Inflammatory macrophage treated with lipopolysaccharide for 4 hours (primary cell): ENCODE data around the gene DSCAML1.
A peak's percentile ranks its signal among the peaks of the same experiment; 100 is the strongest.

Experiments
- DNase-seq: peaks from one replicate; pipeline ENCODE4 v3.0.0-alpha.2; 2020

The DSCAML1 gene

DNA sequence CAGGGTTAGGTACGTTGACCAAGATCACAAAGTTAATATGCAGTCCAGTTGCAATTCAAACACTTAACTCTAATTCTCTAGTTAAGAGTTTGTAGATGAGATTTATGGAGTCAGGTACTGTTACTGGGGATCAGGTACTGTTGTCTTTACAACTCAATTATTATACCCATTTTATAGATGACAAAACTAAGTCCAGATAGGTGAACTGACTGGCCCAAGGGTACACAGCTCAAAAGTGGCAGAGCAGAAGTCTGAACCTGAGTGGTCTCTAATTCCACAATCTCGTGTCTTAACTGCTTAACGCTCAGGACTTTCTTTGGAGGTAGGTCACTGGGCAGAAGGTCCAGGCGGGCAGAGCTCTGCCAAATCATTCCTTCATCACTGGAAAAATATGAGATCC is 77.5 kb downstream of the DSCAML1 start:
- DNase-seq: no peak

DNA sequence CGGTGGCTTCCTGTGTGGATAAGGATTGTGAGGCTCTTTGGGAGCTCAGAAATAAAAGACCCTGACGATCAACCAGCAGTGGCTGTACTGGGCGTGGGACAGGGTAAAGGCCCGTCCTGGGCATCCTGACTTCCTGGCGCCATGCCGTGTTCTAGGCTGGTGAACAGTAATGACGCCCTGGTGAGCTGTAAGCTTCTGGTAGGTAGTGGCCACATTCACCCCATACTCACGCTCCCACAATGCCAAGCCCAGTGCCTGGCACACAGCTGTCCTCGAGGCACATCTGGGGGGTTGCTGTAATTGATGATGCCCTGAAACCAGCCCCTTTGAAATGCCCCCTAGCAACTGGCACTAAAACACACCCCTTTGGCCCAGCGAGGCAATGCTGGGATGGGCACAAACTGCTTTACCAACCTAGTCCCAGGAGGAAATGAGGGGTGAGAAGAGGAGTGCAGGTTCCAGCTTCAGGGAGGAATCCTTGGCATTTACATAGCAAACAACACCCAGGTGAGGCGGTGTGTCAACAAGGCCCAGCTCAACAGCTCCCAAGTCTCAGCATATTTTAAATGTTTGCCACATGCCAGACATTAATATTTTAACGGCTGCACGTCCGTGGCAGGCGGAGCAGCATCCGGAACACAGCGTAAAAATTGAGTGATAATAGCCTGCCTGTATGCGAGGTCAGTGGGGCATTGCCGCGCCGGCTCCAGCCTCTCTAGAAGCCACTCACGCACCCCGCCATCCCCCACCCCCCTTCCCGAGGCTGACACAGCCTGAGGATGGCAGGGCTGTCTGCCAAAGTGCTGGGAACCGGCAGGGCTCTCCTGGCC is 79.3 kb downstream of the DSCAML1 start:
- no peak for DNase-seq

DNA sequence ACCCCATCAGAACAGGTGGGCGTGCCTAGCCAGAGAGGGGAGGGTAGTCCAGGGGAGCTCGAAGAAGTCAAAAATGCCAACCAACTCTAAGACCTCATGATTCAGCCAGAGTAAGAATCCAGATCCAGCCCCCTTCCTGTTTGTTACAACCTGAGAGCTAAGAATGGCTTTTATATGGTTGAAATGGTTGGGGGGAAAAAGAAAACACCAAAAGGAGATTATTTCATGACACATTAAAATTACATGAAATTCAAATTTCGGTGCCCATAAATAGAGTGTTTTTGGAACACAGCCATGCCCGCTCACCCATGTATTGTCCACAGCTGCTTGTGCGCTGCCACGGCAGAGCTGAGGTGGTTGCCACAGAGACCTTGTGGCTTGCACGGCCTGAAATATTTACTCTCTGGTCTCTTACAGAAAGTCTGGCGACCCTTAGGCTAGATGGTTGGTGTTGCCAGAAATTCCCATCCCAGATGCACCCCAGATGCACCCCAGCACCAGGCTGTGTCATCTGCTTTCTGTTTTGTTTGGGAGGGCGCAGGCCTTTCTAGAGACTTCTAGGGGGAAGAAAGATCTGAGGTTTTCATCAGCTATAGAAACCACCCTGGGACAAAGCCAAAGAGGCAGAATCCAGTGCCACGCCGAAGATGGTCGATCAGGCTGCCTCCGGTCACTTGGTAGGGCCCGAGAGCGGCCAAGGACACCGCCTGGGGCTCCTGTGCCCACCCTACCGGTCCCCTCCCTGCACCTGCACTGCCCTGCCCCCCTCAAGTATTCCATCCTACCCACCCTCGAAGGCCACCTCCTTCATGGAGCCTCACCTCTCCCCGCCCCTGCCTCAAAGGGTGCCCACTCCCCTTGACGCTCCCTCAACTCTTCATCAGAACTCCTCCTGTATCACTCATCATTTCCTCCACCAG is 80.2 kb downstream of the DSCAML1 start:
- DNase-seq: no peak

DNA sequence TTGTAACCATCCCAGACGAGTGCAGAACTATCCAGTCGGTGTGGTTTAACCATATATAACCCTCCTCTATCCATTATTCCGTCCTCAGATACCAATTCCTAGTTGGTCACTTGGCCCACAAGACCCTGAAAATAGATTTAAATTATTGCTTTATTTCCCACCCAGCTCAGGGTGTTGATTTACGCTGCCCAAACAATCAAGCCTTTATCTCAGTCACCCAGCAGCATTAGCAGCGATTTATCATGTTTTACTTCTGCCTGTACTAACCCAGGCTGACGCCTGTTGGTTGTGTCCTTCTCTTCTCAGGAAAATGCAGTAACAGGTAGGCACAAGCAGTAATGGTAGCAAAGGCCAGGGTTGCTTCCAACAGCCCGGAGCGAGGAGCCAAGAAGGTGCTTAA is 81.2 kb downstream of the DSCAML1 start:
- no peak for DNase-seq

GRCh38 chr11:117713538-117713991 is 83.5 kb downstream of the DSCAML1 start:
- no peak for DNase-seq

DNA sequence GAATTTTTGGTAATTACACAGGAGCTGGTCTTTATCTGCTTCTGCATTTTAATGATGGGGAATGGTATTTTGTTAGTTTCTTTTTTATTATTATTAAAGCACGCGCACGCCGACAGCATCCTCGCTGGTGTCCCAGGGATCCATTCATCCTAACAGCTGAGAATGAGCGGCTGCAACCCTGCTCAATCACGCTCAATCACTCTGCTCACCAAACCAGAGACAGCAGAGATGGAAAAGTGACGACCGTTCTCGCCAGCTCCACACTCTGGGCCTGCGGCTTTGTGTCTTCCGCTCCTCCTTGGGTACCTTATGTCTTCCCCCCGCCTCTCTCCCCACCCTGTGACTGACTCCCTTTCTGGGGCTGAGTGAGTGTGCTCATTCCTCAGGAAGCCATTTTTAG is 84.5 kb downstream of the DSCAML1 start:
- DNase-seq: no peak

DNA sequence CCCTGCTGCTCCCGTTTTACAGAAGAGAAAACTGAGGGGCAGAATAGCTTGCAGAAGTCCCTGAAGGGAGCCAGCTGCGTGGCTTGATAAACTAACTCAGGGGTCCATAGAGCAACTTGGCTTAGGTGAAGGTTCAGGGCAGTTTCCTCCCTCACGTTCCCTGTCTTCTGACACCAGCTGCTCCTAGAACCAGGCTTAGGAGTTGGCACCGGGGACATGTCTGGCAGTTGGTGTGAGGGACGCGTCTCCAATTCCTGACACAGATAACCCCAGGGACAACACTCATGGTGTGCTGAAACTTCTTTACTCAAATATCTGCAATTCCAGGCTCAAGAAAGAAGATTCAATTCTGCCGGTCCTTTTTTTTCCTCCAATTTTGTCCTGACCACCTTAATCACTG is 85.7 kb downstream of the DSCAML1 start:
- no peak for DNase-seq

DNA sequence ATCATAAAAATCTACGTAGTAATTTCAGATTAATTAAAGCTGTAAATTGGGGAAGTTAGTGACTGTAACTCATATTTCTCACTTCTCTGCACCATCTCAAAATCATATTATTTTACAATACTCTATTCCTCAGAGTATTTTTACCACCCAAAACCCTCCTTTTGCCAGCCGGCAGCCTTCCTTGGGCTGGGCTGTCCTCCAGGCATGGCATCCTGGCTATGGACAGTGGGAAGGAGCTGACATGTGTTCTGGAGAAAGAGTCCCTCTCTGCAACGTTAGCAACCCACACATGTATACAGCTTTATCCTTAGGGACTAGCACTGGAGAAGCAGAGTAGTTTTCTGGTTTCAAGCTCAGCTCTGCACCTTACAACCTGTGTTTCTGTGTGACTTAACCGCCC is 86.8 kb downstream of the DSCAML1 start:
- DNase-seq: no peak

GRCh38 chr11:117706322-117706814 is 90.6 kb downstream of the DSCAML1 start:
- no peak for DNase-seq

DNA sequence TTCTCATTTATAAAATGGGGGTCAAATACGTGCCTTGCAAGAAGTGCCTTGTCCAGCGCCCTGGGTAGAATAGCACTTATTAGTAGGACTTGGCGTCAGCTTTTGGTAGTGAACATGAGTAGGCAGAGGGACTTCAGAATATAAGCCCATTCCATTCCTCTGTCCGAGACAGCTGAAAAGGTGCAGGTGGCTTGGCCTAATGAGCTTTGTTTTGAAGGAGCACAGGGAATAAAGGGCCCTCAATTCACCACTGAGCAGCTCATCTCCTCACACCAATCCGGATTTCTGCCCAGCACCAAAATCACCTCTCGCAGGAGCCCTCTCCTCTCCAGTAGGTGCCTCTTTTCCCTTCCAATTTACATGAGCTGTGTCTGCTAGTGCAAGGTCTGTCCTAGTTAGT is 91.2 kb downstream of the DSCAML1 start:
- DNase-seq: no peak

- no peak for DNase-seq
Measured at GRCh38 chr11:117704395-117705100, 92.5 kb downstream of the DSCAML1 start.

GRCh38 chr11:117702946-117703598 is 93.9 kb downstream of the DSCAML1 start:
- no peak for DNase-seq

DNA sequence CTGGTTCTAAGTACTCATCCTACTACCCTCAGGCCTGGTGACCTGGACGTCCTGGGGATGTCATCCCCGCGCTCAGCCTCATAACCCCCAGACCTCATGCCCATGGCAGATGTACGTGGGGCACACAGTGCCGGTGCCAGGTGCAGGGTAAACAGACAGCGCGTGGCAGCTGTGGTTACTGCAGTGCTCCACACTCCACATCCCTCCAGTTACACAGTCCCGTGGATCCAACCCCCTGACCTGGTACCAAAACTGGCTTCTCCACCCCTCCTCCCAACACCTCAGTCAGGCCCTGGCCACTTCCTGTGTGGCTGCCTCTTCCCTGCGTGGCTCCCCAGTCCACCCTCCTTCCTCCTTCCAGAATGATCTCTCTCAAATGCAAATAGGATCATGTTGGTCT is 95.2 kb downstream of the DSCAML1 start:
- DNase-seq: no peak

GRCh38 chr11:117700551-117700950 is 96.5 kb downstream of the DSCAML1 start:
- DNase-seq: no peak

DNA sequence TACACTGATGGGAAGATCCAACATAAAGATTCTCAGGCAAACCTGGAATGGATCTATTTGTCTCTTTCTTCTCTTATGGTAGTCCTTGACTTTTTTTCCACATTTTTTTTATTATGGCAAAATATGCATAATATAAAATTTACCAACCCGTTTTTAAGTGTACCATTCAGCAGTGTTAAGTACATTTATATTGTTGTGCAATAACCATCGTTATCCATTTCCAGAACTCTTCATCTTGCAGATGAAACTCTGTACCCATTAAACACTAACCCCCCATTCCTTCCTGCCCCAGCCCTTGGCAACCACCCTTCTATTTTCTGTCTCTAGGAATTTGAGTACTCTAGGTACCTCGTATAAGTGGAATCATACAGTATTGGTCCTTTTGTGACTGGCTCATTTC is 99.7 kb downstream of the DSCAML1 start:
- no peak for DNase-seq

DNA sequence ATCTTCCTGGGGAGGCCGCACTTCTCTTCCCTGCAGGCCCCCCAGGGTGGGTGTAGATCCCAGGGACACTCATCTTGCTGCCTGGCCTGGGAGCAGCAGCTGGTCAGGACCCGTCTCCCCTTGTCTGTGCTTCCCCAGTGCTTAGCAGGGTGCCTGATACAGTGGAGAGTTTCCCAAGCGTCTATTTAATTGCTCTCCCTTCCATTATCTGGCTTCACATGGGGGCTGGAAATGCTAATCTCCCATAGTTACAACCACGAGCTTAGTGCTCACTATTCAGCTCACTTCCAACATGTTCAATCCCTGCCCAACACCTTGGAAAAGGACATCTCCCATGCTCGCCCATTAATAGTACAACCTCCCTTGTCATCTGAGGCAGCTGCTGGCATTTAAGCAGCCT is 100.5 kb downstream of the DSCAML1 start:
- no peak for DNase-seq

DNA sequence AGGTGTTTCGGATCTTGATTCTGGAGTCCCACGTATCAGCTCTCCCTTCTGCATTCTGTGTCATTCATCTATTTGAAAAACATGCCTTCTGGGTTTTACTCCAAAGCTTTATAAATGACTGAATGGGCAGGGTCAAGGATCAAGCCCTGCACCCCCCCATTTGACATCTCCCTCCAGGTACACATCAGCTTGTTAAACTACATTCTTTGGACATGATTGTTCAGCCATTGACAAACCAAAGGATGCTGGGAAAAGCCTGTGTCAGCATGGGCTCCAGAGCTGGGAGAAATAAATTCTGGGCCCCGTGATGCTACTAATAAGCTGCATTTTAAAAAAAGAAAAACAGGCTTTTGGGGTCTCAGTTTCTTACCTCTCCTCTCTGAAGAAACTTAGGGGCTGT is 103.7 kb downstream of the DSCAML1 start:
- DNase-seq: no peak

- DNase-seq: no peak
Measured at GRCh38 chr11:117691516-117691915, 105.5 kb downstream of the DSCAML1 start.

DNA sequence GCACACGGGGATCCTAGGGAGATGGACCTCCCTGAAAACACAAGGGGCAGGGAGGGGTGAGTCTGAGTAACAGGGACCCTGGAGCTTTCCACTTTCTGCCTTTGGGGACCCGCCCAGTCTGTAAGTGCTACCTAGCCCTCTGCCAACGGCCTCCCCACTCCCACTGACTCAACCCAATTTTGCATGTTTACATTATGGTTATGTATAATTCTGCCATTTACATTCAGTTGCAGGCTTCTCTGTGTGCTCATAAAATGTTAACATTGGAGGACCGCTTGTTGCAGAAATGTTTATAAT is 105.8 kb downstream of the DSCAML1 start:
- DNase-seq: no peak

- peak; percentile 11 for DNase-seq
Measured at GRCh38 chr11:117690484-117691217, 106.4 kb downstream of the DSCAML1 start.

DNA sequence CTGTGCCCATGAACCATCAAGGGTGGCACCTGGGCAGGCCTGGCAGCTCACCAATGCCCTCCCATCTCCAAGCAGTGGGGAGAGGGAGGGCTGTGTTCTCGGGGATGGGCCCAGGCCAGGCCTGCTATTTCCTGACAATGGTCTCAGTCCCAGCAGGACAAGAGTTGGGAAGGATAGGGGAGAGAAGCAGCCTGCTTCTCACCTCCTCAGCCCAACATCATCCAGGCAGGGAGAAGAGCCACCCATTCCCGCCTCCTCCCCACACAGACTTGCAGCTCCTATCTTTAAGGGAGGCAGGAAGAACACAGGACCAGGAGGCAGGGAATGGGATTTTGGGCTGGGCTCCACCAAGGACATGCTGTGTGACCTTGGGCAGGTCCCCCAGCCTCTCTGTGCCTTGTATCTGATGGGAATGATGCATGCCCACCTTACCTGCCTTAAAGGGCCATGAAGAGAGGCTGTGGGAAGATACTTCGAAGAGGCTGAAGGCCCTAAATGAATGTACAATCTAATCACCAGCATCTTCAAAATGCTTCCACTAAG is 108.7 kb downstream of the DSCAML1 start:
- no peak for DNase-seq

DNA sequence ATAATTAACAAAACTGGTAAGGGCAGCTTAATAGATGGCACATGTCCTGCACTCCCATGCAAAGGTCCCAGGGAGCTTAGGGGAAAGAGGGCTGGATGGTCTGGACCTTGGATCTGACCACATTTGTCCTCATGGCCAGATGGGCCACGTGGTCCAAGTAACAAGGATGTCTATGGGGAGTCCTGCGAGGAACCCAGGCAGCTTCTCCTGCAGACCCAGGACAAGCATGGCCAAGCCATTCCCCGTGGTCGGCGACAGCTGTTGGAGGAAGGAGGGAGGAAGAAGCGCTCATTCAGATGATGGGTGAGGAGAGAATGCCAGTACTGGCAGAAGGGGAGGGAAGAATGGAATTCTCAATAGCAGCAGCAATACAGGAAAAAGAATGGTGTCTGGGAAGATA is 109.2 kb downstream of the DSCAML1 start:
- no peak for DNase-seq
